ENCODE measurements around the gene BMPR1B. TPM values are rescaled to one million over a fixed set of nuclear protein-coding genes. Genes with fewer than 3 reads are reported as not detected.

Gene BMPR1B
- total RNA-seq, 6 experiments from 2014 or later, result 0.31 to 1.6 (median 0.62) TPM

GRCh38 chr4:94741304-94741703, 16.5 kb upstream of the BMPR1B start:
- Histone ChIP-seq H3K27ac (no peak overlapping the region), H3K9me3 (no peaks in the 10 kb centered on the region), H3K36me3 (no peaks in the 10 kb centered on the region), H3K4me1 (no peaks in the 10 kb centered on the region), H3K27me3 (no peaks in the 10 kb centered on the region), H3K4me3 (no peak overlapping the region)
- intact Hi-C loops (cut with DNase I), result no loop called here
- DNase-seq (no peak), ATAC-seq (no peak)
- no peak for TF ChIP-seq POLR2A (IDR thresholded peaks at IDR 0.05)
- TF ChIP-seq CTCF (IDR thresholded peaks at IDR 0.05), result no peak
- WGBS (ENCODE audit: insufficient coverage, low coverage, low lambda C conversion rate, missing lambda C conversion rate), result 100% methylated on average over 1 of the region's 1 CpG

- WGBS (ENCODE audit: insufficient coverage, low coverage, low lambda C conversion rate, missing lambda C conversion rate), result 79% methylated on average over 3 of the region's 3 CpGs
- no peak overlapping the region for H3K27ac ChIP-seq
Observed at GRCh38 chr4:94743838-94744237, 13.9 kb upstream of the BMPR1B start.

GRCh38 chr4:94744850-94745249, 12.9 kb upstream of the BMPR1B start:
- 69% methylated on average over 1 of the region's 1 CpG for WGBS (ENCODE audit: insufficient coverage, low coverage, low lambda C conversion rate, missing lambda C conversion rate)
- H3K27me3 ChIP-seq, result no peaks in the 10 kb centered on the region
- DNase-seq (no peak), ATAC-seq (no peak)
- H3K27ac ChIP-seq, result no peak overlapping the region
- no peak overlapping the region for H3K4me3 ChIP-seq
- no peaks in the 10 kb centered on the region for H3K4me1 ChIP-seq
- TF ChIP-seq CTCF (IDR thresholded peaks at IDR 0.05) (no peak), POLR2A (IDR thresholded peaks at IDR 0.05) (no peak)
- no peaks in the 10 kb centered on the region for H3K9me3 ChIP-seq
- H3K36me3 ChIP-seq, result no peaks in the 10 kb centered on the region
- intact Hi-C loops (cut with DNase I), result no loop called here

More at GRCh38 chr4:94743838-94744237, 13.9 kb upstream of the BMPR1B start:
- H3K36me3 ChIP-seq, result no peaks in the 10 kb centered on the region
- no peak overlapping the region for H3K4me3 ChIP-seq
- DNase-seq (no peak), ATAC-seq (no peak)
- H3K27me3 ChIP-seq, result no peaks in the 10 kb centered on the region
- intact Hi-C loops (cut with DNase I), result no loop called here
- no peaks in the 10 kb centered on the region for H3K9me3 ChIP-seq
- TF ChIP-seq POLR2A (IDR thresholded peaks at IDR 0.05) (no peak), CTCF (IDR thresholded peaks at IDR 0.05) (no peak)
- H3K4me1 ChIP-seq, result no peaks in the 10 kb centered on the region

GRCh38 chr4:94746746-94747145, 11.0 kb upstream of the BMPR1B start:
- Histone ChIP-seq H3K9me3 (no peaks in the 10 kb centered on the region), H3K27me3 (no peaks in the 10 kb centered on the region), H3K27ac (no peak overlapping the region), H3K4me3 (no peak overlapping the region), H3K36me3 (no peaks in the 10 kb centered on the region), H3K4me1 (no peaks in the 10 kb centered on the region)
- no peak for DNase-seq
- intact Hi-C loops (cut with DNase I), result no loop called here
- WGBS (ENCODE audit: insufficient coverage, low coverage, low lambda C conversion rate, missing lambda C conversion rate), result 77% methylated on average over 3 of the region's 3 CpGs
- ATAC-seq, result no peak
- TF ChIP-seq POLR2A (IDR thresholded peaks at IDR 0.05) (no peak), CTCF (IDR thresholded peaks at IDR 0.05) (no peak)

All from right lobe of liver (tissue), 6 donors.